Activated naive CD4-positive, alpha-beta T cell treated with anti-CD3 and anti-CD28 coated beads, Interleukin-2, amount 50 U/mL, for 24 hours (primary cell): ENCODE measurements around the gene DHPS.
"Not testable (repeated sequence)": the region's sequence is repeated elsewhere in the genome, so short reads cannot be mapped to it uniquely, and the experiment has no call there.

ENCODE experiments used
- H3K27ac Mint-ChIP-seq: one replicate; pipeline ENCODE4 v1.8.0; 2021; ENCODE audit warnings: mild to moderate bottlenecking, mixed read lengths
- H3K27me3 Mint-ChIP-seq: one replicate; pipeline ENCODE4 v1.8.0; 2021; ENCODE audit warnings: mixed read lengths
- H3K36me3 Mint-ChIP-seq: one replicate; pipeline ENCODE4 v1.8.0; 2021; ENCODE audit warnings: mixed read lengths
- H3K4me1 Mint-ChIP-seq: one replicate; pipeline ENCODE4 v1.8.0; 2021; ENCODE audit warnings: mixed read lengths
- H3K4me3 Mint-ChIP-seq: one replicate; pipeline ENCODE4 v1.8.0; 2021; ENCODE audit warnings: mild to moderate bottlenecking, mixed read lengths
- H3K9me3 Mint-ChIP-seq: one replicate; pipeline ENCODE4 v1.8.0; 2021; ENCODE audit warnings: mixed read lengths

DHPS gene

DNA sequence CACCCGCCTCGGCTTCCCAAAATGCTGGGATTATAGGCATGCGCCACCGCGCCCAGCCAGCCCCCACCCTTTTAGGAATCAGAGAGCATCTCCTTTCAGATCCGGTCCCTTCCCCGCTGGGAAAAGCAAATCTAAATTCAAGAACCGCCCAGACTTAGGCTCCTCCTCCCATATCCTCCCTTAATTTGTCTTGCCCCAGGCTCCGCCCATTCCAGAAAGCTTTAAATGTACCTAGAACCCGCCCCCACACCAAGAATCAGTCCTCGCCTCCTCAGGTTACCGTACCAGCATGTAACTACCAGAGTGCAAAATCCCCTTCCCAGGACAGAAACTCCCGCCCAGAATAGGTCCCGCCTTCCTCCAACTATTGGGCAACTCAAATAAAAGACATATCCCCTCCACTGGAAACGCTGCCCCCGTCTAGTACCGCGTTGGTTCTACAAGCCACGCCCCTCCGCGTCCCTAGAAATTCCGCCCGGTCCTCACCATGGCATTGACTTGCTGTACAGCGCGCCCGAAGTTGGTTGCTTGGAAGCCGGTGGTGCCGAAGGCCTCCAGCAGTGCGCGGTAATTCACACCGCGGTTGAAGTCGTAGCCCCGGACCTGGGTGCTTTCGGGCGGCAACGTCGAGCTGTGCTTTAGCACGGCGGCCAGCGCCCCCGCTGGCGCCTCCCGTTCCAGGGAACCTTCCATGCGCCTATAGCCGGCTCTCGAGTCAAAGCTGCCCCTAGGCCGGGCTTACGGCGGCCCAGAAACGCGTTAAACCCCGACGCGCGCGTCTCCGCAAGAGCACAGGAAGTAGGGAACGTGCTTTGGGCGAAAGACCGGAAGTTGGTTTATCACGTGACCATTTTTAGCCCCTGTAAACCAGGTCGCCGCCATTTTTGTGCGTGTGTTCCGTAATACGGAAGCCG, at the start of gene DHPS:
DHPS (minus strand) TSS at position 807 of the 914 bp plus-strand sequence; CDS start at position 693, 114 bp downstream.
- H3K4me3 Mint-ChIP-seq = peak within 1 kb of the TSS; percentile 100
- peaks cover 26% of the 10 kb centered on the region for H3K4me1 Mint-ChIP-seq
- peak within 1 kb of the TSS; percentile 92 for H3K27ac Mint-ChIP-seq
- H3K36me3 Mint-ChIP-seq = peaks cover 7% of the 10 kb centered on the region
- H3K9me3 Mint-ChIP-seq = no peaks in the 10 kb centered on the region
- no peaks in the 10 kb centered on the region for H3K27me3 Mint-ChIP-seq

DNA sequence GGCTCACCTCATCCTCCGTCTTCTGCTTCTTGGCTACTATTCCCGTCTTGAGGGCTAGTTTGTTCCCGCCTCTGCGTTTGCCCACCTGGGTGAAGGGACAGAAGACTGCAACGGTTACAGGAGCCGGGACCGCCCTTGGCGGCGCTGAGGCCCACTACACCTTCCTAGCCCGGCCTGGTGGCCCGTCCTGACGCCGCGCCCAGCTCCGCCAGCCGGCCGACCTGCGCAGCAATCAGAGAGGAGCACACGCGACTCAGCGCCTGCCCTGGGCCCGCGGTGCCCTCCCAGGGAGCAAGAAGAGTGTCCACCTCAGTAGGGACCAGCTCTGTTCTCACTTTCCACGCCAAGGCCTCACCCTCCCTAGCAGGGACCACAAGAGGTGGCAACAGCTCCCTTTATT, 49.7 kb upstream of the DHPS start:
- H3K36me3 Mint-ChIP-seq = peaks cover 8% of the 10 kb centered on the region
- H3K4me1 Mint-ChIP-seq = peaks cover 31% of the 10 kb centered on the region

DNA sequence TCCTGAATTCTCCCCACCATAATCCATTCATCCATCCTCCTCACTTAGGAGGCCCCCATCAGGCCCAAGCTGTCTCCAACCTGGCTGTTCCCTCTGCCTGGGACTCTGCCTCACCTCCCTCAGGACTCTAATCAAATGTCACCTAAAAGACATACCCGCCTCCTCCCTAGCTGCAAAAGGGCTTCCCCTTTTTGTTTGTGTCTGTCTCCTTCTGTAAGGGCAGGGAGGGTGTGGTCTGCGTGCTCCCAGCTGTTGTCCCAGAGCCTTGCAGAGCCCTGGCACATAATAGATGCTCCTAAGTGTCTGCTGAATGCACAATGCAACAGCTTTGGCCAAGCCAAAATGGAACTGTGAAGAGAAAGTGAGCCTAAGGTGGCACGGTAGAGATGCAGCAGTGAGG, 48.4 kb upstream of the DHPS start:
- Mint-ChIP-seq H3K9me3 (no peaks in the 10 kb centered on the region), H3K27me3 (no peaks in the 10 kb centered on the region), H3K4me3 (no peak overlapping the region), H3K36me3 (peaks cover 8% of the 10 kb centered on the region), H3K4me1 (peaks cover 31% of the 10 kb centered on the region), H3K27ac (peak overlapping the region; percentile 5)

More for the DNA sequence above, 49.7 kb upstream of the DHPS start:
- H3K27ac Mint-ChIP-seq = no peak overlapping the region
- H3K4me3 Mint-ChIP-seq = no peak overlapping the region
- H3K27me3 Mint-ChIP-seq = no peaks in the 10 kb centered on the region
- H3K9me3 Mint-ChIP-seq = no peaks in the 10 kb centered on the region

- peaks cover 8% of the 10 kb centered on the region for H3K36me3 Mint-ChIP-seq
- peaks cover 36% of the 10 kb centered on the region for H3K4me1 Mint-ChIP-seq
- H3K27ac Mint-ChIP-seq = no peak overlapping the region
- H3K4me3 Mint-ChIP-seq = no peak overlapping the region
- H3K27me3 Mint-ChIP-seq = no peaks in the 10 kb centered on the region
- no peaks in the 10 kb centered on the region for H3K9me3 Mint-ChIP-seq
Measured at GRCh38 chr19:12727745-12728433, 46.2 kb upstream of the DHPS start.

- peaks cover 27% of the 10 kb centered on the region for H3K4me1 Mint-ChIP-seq
- no peaks in the 10 kb centered on the region for H3K9me3 Mint-ChIP-seq
- peaks cover 9% of the 10 kb centered on the region for H3K36me3 Mint-ChIP-seq
- H3K27me3 Mint-ChIP-seq = no peaks in the 10 kb centered on the region
- no peak overlapping the region for H3K4me3 Mint-ChIP-seq
- no peak overlapping the region for H3K27ac Mint-ChIP-seq
Measured at GRCh38 chr19:12726988-12727316, 45.3 kb upstream of the DHPS start.

DNA sequence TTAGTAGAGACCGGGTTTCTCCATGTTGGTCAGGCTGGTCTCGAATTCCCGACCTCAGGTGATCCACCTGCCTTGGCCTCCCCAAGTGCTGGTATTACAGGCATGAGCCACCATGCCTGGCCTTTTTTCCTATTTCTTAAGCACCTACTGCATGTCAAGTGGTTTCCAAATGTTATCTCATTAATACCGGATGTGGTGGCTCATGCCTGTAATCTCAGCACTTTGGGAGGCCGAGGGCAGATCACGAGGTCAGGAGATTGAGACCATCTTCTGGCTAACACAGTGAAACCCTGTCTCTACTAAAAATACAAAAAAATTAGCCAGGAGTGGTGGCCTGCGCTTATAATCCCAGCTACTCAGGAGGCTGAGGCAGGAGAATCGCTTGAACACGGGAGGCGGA, 43.9 kb upstream of the DHPS start:
- Mint-ChIP-seq H3K36me3 (peaks cover 16% of the 10 kb centered on the region), H3K4me1 (peaks cover 33% of the 10 kb centered on the region)

DNA sequence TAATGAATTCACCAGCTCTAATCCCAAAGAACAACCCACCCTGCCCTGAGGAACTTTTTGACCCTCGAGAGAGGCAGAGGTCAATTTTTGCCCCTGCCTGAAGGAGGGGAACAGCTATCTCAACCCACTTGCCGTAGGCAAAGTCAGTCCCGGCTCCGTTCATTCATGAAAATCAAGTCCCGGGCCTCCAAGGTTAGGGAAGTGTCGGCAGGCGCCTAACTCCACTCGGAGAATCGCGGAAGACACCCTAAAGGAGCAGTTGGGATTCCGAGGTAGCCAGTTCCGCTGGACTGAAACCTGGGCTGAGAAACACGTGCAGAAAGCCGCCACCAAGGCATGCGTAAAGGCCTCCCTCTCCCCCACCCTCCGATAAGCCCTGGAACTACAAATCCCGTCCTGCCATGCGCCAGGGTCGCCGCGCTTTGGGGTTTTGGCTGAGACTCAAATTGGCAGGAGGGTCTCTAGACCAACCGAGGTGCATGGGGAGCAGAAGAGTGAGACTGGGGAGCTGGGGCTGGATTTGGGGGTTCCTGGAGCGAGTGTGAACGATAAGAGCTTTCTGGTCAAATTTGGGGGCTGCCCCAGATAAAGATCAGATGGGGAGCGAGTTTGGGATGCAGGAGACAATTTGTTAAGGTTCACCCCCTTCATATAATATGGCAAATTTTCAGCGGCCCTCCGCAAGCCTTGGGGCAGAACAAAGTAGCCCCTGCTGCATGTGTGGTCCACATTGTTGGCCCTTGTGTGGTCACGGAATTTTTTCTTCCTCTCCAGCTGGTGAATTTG, 42.2 kb upstream of the DHPS start, which contains the start of gene TNPO2:
TNPO2 (minus strand) TSS at position 292 of the 786 bp plus-strand sequence. CDS start 2,955 bp downstream, outside the sequence.
- Mint-ChIP-seq H3K27me3 (no peaks in the 10 kb centered on the region), H3K9me3 (no peaks in the 10 kb centered on the region), H3K27ac (peak within 1 kb of the TSS; percentile 95), H3K4me3 (peak within 1 kb of the TSS; percentile 98), H3K4me1 (peaks cover 31% of the 10 kb centered on the region), H3K36me3 (peaks cover 11% of the 10 kb centered on the region)

More for the DNA sequence above, 43.9 kb upstream of the DHPS start:
- not testable (repeated sequence) for H3K27ac Mint-ChIP-seq, H3K4me3 Mint-ChIP-seq, H3K27me3 Mint-ChIP-seq, H3K9me3 Mint-ChIP-seq

- H3K27me3 Mint-ChIP-seq = no peaks in the 10 kb centered on the region
- H3K4me1 Mint-ChIP-seq = peaks cover 37% of the 10 kb centered on the region
- H3K27ac Mint-ChIP-seq = peak overlapping the region; percentile 95
- peaks cover 11% of the 10 kb centered on the region for H3K36me3 Mint-ChIP-seq
- H3K4me3 Mint-ChIP-seq = peak overlapping the region; percentile 98
- no peaks in the 10 kb centered on the region for H3K9me3 Mint-ChIP-seq
Measured at GRCh38 chr19:12723381-12723640, 41.6 kb upstream of the DHPS start.

DNA sequence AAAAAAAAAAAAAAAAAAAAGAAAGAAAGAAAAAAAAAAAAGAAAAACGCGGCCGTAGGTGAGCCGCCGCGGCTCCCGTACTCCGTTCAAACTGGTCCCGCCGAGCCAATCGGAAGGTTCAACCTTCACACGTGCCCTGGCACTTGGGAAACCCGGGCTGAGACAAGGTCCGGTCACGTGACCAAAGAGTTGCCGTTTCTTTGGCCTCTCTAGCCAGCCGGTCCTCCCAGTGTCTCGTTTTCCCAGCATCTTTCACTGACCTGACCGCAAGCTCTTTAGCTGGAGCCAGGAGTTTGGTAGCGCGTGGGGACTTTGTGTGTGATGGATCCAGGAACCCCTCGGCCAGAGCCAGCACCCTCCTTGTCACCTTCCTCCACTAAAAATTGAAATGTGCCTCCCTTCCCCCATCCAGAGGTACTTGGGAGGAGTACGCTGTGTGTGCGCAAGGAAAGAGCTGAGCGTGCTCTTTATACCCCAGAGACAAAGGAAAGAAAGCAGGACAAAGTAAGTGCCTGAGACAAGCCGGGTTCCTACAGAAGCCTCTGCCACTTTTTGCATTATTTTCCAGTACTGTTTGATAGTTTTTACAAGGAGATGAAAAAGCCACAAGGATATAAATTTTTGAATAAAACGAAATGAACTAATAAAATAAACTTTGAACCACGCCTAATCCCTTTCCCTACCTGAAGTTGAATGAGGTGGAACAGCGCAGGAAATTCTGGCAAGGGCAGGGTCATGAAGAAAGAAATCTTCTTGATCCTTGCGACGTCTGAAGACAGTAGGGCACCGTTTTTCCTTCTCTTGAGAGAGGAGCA, 41.1 kb upstream of the DHPS start:
- Mint-ChIP-seq H3K9me3 (no peaks in the 10 kb centered on the region), H3K27ac (peak overlapping the region; percentile 95), H3K4me1 (peaks cover 38% of the 10 kb centered on the region)

DNA sequence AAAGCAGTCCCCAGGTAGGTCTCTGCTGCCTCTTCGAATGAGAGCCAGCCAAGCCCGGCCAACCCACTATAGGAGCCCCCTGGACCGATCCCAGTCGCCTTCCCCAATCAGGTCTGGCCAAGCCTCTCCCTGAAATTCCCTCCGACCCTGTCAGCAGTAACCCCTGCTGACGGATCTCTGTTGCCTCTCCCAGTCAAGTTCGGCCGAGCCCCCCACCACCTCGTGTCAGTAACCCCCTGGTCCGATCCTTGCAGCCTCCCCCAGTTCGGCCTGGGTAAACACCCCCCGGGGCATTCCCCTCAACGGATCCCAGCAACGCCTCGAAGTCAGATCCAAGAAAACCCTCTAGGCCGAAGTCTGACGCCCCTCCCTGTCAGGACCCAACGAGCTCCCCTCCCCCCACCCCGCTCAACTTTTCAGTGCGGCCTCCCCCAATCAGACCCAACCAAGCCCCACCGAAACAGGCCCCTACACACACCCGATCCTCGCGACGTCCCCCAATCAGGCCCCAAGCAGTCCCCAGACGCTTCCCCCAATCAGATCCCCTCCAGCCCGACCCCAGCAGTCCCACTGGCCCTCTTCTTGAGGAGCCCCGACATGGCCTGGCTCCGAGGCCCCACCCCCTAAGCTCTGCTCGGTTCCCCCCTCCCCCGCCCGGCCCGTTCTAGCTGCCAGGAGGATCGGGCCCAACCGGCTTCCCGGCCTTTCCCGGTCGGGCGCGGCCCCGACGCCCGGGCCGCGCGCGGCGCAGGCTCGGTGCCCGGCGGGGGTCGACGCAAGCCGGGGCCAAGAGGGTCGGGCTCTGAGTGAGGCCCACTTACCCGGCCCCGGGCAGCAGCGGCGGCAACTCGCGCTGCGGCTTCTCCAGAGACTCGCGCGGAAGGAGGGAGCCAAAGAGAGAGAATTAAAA, 40.2 kb upstream of the DHPS start:
- Mint-ChIP-seq H3K4me1 (peaks cover 38% of the 10 kb centered on the region), H3K9me3 (no peaks in the 10 kb centered on the region), H3K27ac (peak overlapping the region; percentile 77), H3K36me3 (peaks cover 11% of the 10 kb centered on the region), H3K4me3 (peak overlapping the region; percentile 98), H3K27me3 (no peaks in the 10 kb centered on the region)

More for the DNA sequence above, 41.1 kb upstream of the DHPS start:
- peak overlapping the region; percentile 98 for H3K4me3 Mint-ChIP-seq
- no peaks in the 10 kb centered on the region for H3K27me3 Mint-ChIP-seq
- H3K36me3 Mint-ChIP-seq = peaks cover 11% of the 10 kb centered on the region

GRCh38 chr19:12720851-12721655, 39.4 kb upstream of the DHPS start:
- peak overlapping the region; percentile 91 for H3K4me3 Mint-ChIP-seq
- peak overlapping the region; percentile 83 for H3K27ac Mint-ChIP-seq
- H3K36me3 Mint-ChIP-seq = peaks cover 13% of the 10 kb centered on the region
- no peaks in the 10 kb centered on the region for H3K27me3 Mint-ChIP-seq
- H3K9me3 Mint-ChIP-seq = no peaks in the 10 kb centered on the region
- H3K4me1 Mint-ChIP-seq = peaks cover 33% of the 10 kb centered on the region

- Mint-ChIP-seq H3K9me3 (no peaks in the 10 kb centered on the region), H3K27ac (peak overlapping the region; percentile 83), H3K36me3 (peaks cover 13% of the 10 kb centered on the region), H3K4me1 (peaks cover 33% of the 10 kb centered on the region), H3K27me3 (no peaks in the 10 kb centered on the region), H3K4me3 (peak overlapping the region; percentile 91)
Measured at GRCh38 chr19:12720296-12720695, 38.6 kb upstream of the DHPS start.

- peak overlapping the region; percentile 12 for H3K27ac Mint-ChIP-seq
- H3K4me1 Mint-ChIP-seq = peaks cover 17% of the 10 kb centered on the region
- H3K9me3 Mint-ChIP-seq = no peaks in the 10 kb centered on the region
- H3K36me3 Mint-ChIP-seq = peaks cover 6% of the 10 kb centered on the region
- H3K27me3 Mint-ChIP-seq = no peaks in the 10 kb centered on the region
- H3K4me3 Mint-ChIP-seq = no peak overlapping the region
Measured at GRCh38 chr19:12715929-12716328, 34.2 kb upstream of the DHPS start.
